Effector memory CD4-positive, alpha-beta T cell (primary cell): ENCODE results near the gene RTF1.
"Not testable (repeated sequence)": the region's sequence is repeated elsewhere in the genome, so short reads cannot be mapped to it uniquely, and the experiment has no call there.

ENCODE experiments used
- DNase-seq, 3 donors: peaks; one replicate each; pipeline ENCODE4 v3.0.0-alpha.2; 2020
- H3K27ac ChIP-seq: 2 replicates; pipeline ENCODE4 v1.7.0; 2013; ENCODE audit warnings: mild to moderate bottlenecking, low read length, moderate library complexity; ENCODE audit not compliant: insufficient read depth, poor library complexity, severe bottlenecking
- H3K27me3 ChIP-seq: replicated peaks from 2 replicates; pipeline ENCODE4 v1.7.0; 2013; ENCODE audit warnings: mild to moderate bottlenecking, low read length; ENCODE audit not compliant: insufficient read depth, control insufficient read depth, poor library complexity, severe bottlenecking
- H3K36me3 ChIP-seq: 2 replicates; pipeline ENCODE4 v1.7.0; 2013; ENCODE audit warnings: mild to moderate bottlenecking, low read length, moderate library complexity; ENCODE audit not compliant: control insufficient read depth, insufficient read depth
- H3K4me1 ChIP-seq: 2 replicates; pipeline ENCODE4 v1.7.0; 2013; ENCODE audit warnings: low read length, mild to moderate bottlenecking; ENCODE audit not compliant: control insufficient read depth, insufficient read depth, poor library complexity, severe bottlenecking
- H3K4me3 ChIP-seq: 2 replicates; pipeline ENCODE4 v1.7.0; 2013; ENCODE audit warnings: low read length, low read depth, mild to moderate bottlenecking; ENCODE audit not compliant: insufficient read depth, poor library complexity, severe bottlenecking
- H3K9me3 ChIP-seq: 2 replicates; pipeline ENCODE4 v1.7.0; 2013; ENCODE audit warnings: mild to moderate bottlenecking, low read length, moderate library complexity; ENCODE audit not compliant: control insufficient read depth

The RTF1 gene

DNA sequence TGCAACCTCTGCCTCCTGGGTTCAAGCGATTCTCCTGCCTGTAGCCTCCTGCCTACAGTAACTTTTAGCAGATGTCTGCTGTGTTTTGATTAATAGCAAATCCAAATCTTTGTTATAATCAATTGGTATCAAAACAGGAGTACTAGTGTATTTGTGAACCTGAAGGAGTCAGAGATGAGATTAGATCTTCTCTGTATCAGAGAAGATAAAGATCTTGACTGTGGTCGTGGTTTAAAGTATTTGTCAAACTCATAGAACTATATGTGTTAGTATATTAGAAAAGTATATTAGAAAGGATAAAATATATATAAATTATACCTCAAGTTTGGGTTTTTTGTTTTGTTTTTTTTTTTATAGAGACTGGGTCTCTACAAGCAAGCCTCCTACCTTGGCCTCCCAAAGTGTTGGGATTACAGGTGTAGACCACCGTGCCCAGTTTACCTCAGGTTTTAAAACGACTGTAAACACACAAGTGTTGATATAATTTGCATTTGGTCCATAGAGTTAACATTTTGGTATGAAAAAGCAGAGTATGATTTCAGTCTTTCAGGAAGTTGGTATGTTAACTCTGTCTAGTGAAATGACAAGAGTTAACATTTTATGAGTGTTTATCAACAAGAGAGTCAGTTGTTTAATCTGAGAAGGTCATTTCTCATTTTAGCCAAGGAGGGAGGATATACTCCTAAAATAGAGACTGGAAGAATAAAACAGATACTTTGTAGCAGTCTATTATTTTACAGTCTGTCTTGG, 18.3 kb downstream of the RTF1 start:
- H3K4me1 ChIP-seq: peaks cover 4% of the 10 kb centered on the region
- no peaks in the 10 kb centered on the region for H3K9me3 ChIP-seq
- no peak overlapping the region for H3K4me3 ChIP-seq
- peaks cover 4% of the 10 kb centered on the region for H3K36me3 ChIP-seq
- no peaks in the 10 kb centered on the region for H3K27me3 ChIP-seq
- H3K27ac ChIP-seq: no peak overlapping the region
- no peak for DNase-seq

DNA sequence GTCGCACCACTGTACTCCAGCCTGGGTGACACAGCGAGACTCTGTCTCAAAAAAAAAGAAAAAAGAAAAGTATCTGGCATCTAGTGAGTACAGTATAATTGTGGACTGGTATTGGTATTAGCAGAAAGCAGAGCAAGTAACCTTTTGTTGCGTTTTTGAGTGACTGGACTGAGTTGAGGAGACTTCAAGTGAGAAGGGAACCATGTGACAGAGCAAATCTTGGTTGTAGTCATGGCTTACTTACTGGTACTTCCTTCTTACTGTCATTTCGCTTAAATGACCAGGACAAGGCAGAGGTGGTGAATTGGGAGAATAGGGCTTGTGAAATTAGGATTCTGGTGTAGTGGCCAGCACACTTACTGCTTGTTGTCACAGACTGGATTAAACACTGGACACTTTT, 20.6 kb downstream of the RTF1 start:
- no peaks in the 10 kb centered on the region for H3K9me3 ChIP-seq
- no peak for DNase-seq
- H3K4me3 ChIP-seq: no peak overlapping the region
- H3K36me3 ChIP-seq: peaks cover 4% of the 10 kb centered on the region
- no peak overlapping the region for H3K27ac ChIP-seq
- H3K27me3 ChIP-seq: no peaks in the 10 kb centered on the region
- peaks cover 4% of the 10 kb centered on the region for H3K4me1 ChIP-seq

GRCh38 chr15:41438206-41438605, 21.3 kb downstream of the RTF1 start:
- peaks cover 4% of the 10 kb centered on the region for H3K36me3 ChIP-seq
- no peak overlapping the region for H3K27ac ChIP-seq
- peaks cover 4% of the 10 kb centered on the region for H3K4me1 ChIP-seq
- DNase-seq: no peak
- H3K9me3 ChIP-seq: no peaks in the 10 kb centered on the region
- H3K27me3 ChIP-seq: no peaks in the 10 kb centered on the region
- no peak overlapping the region for H3K4me3 ChIP-seq

DNA sequence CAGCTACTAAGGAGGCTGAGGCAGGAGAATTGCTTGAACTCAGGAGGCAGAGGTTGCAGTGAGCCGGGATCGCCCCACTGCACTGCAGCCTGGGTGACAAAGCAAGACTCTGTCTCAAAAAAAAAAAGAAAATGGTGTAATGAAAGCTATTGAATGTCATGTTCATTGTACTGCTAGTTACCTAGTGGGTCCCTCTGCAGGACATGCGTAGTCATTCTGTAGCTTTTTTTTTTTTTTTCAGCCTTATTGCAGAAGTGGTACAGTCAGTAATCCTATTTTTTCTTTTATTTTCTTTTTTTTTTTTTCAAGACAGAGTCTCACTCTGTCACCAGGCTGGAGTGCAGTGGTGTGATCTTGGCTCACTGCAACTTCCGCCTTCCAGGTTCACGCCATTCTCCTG, 21.9 kb downstream of the RTF1 start:
- H3K27ac ChIP-seq, H3K4me1 ChIP-seq, H3K9me3 ChIP-seq, H3K27me3 ChIP-seq, DNase-seq, H3K4me3 ChIP-seq, H3K36me3 ChIP-seq: not testable (repeated sequence)

DNA sequence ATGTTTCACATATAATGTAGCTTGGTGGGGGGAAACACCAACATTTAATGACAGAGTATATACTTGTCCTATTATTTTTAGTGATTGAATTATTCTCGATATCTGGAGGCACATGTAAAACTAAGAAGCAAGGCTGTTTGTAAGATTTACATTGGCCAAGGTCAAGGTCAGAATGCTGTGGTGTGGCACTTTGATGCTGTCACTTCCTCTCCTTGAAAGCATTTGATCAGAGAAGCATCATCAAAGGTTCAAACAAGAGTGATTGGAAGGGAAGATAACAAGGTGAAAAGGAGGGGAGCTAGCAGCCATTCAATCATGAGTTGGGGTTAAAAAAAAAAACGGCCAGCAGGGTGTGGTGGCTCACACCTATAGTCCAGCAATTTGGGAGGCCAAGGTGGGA, 26.4 kb downstream of the RTF1 start:
- no peaks in the 10 kb centered on the region for H3K27me3 ChIP-seq
- no peak for DNase-seq
- peaks cover 5% of the 10 kb centered on the region for H3K36me3 ChIP-seq
- no peak overlapping the region for H3K27ac ChIP-seq
- H3K4me1 ChIP-seq: no peaks in the 10 kb centered on the region
- H3K4me3 ChIP-seq: no peak overlapping the region
- H3K9me3 ChIP-seq: no peaks in the 10 kb centered on the region

- DNase-seq: no peak
- no peak overlapping the region for H3K4me3 ChIP-seq
- H3K36me3 ChIP-seq: peaks cover 5% of the 10 kb centered on the region
- H3K4me1 ChIP-seq: no peaks in the 10 kb centered on the region
- no peaks in the 10 kb centered on the region for H3K27me3 ChIP-seq
- H3K27ac ChIP-seq: no peak overlapping the region
- no peaks in the 10 kb centered on the region for H3K9me3 ChIP-seq
Observed at GRCh38 chr15:41445399-41445798, 28.5 kb downstream of the RTF1 start.

GRCh38 chr15:41462084-41462795, 45.3 kb downstream of the RTF1 start:
- H3K4me1 ChIP-seq: no peaks in the 10 kb centered on the region
- no peak overlapping the region for H3K27ac ChIP-seq
- H3K4me3 ChIP-seq: no peak overlapping the region
- no peaks in the 10 kb centered on the region for H3K27me3 ChIP-seq
- H3K9me3 ChIP-seq: no peaks in the 10 kb centered on the region
- DNase-seq: no peak
- H3K36me3 ChIP-seq: peaks cover 43% of the 10 kb centered on the region

- H3K27me3 ChIP-seq: no peaks in the 10 kb centered on the region
- no peak for DNase-seq
- peaks cover 34% of the 10 kb centered on the region for H3K36me3 ChIP-seq
- H3K27ac ChIP-seq: no peak overlapping the region
- no peaks in the 10 kb centered on the region for H3K4me1 ChIP-seq
- H3K9me3 ChIP-seq: no peaks in the 10 kb centered on the region
- no peak overlapping the region for H3K4me3 ChIP-seq
Observed at GRCh38 chr15:41464889-41465580, 48.1 kb downstream of the RTF1 start.

- Histone ChIP-seq H3K36me3 (peaks cover 41% of the 10 kb centered on the region), H3K27me3 (no peaks in the 10 kb centered on the region), H3K4me3 (no peak overlapping the region), H3K9me3 (no peaks in the 10 kb centered on the region), H3K4me1 (no peaks in the 10 kb centered on the region), H3K27ac (no peak overlapping the region)
- DNase-seq: no peak
Observed at GRCh38 chr15:41465822-41466421, 49.0 kb downstream of the RTF1 start.

GRCh38 chr15:41466711-41467110, 49.8 kb downstream of the RTF1 start:
- Histone ChIP-seq H3K4me1 (no peaks in the 10 kb centered on the region), H3K9me3 (no peaks in the 10 kb centered on the region), H3K27me3 (no peaks in the 10 kb centered on the region), H3K27ac (no peak overlapping the region), H3K36me3 (peaks cover 47% of the 10 kb centered on the region), H3K4me3 (no peak overlapping the region)
- no peak for DNase-seq
